SJSA1 (cell line): ENCODE measurements around the gene TESPA1. TPM values are rescaled to one million over a fixed set of nuclear protein-coding genes. Genes with fewer than 3 reads are reported as not detected.

ENCODE experiments used
- DNase-seq, 2 experiments: peaks; one replicate each; pipeline ENCODE4 v3.0.0-alpha.2; 2015 to 2020; ENCODE audit warnings: low spot score in 2 of 2, low read depth in 1 of 2
- H3K27ac ChIP-seq: fragments of 250-450 bp; sonication (Bioruptor Pico); 2 replicates; pipeline ENCODE4 v1.5.1; 2020; ENCODE audit warnings: mild to moderate bottlenecking, moderate library complexity
- H3K27me3 ChIP-seq: fragments of 250-450 bp; sonication (Bioruptor Pico); replicated peaks from 2 replicates; pipeline ENCODE4 v1.5.1; 2020; ENCODE audit warnings: mild to moderate bottlenecking, moderate library complexity
- H3K36me3 ChIP-seq: fragments of 250-450 bp; sonication (Bioruptor Pico); 2 replicates; pipeline ENCODE4 v1.5.1; 2020; ENCODE audit warnings: mild to moderate bottlenecking
- H3K4me1 ChIP-seq: fragments of 250-450 bp; sonication (Bioruptor Pico); replicated peaks from 2 replicates; pipeline ENCODE4 v1.6.1; 2021; ENCODE audit warnings: mild to moderate bottlenecking
- H3K4me3 ChIP-seq: fragments of 250-450 bp; sonication (Bioruptor Pico); 2 replicates; pipeline ENCODE4 v1.5.1; 2020; ENCODE audit warnings: mild to moderate bottlenecking
- H3K9me3 ChIP-seq: fragments of 250-450 bp; sonication (Bioruptor Pico); replicated peaks from 2 replicates; pipeline ENCODE4 v1.5.1; 2020; ENCODE audit warnings: mild to moderate bottlenecking
- total RNA-seq: library from RNA; depleted of rRNA; stranded (reverse); fragments of >200 nt; shearing (Covaris generic); gene quantifications from 2 replicates; pipeline ENCODE4 v1.2.3, GENCODE V29; 2014; rRNA removed

Gene TESPA1, protein sequence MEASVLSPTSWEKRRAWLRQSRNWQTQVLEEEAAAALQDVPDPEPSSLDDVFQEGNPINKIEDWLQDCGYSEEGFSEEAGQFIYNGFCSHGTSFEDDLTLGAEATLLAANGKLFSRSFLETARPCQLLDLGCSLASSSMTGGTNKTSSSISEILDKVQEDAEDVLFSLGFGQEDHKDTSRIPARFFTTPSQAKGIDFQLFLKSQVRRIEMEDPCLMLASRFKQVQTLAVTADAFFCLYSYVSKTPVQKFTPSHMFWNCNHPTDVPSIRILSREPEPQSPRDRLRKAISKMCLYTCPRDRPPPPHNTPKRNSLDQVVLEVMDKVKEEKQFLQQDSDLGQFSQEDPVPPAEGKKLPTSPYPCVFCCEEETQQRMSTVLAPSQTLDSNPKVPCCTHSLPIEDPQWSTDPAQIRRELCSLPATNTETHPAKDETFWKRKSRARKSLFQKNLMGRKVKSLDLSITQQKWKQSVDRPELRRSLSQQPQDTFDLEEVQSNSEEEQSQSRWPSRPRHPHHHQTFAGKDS
- 0.05 TPM in 1 of 2 replicates, not detected in the other for total RNA-seq

DNA sequence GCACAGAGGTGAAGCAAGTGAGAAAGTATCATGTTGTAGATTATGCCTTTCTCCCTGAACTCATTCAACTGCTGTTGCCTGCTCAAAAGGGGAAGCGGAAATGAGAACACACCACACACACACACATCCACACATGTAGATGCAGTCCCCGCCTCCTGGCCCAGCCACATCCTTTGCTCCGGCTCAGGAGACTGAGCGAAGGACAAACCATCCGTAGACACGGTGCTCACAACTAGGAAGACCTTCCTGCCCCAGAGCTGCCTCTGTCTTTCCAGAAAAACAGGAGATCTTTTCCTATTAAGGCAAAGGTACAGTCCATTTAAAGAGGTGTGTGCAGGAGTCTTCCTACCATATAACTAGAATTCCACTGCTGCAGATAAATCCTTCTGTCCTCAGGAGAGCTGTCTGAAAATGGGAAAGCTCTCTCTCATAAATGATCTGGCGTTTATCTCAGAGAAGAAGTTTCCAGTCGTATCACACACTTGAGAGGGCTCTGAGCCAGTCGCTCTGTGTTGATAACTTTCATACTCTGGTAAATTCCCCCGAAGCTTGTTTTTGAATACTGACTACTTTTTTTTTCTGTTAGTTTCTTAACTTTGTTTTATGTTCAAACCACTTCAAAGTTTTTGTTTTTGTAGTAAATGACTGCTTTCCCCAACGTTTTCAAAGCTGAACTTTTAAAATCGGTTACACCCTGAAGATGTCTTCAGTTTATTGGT is at the start of gene TESPA1:
Gene TESPA1 (minus strand): TSS at position 105 of the 719 bp plus-strand sequence. CDS start 10,200 bp downstream, outside the sequence.
- peaks cover 7% of the 10 kb centered on the region; the same call in 1 of the 2 replicates for H3K27me3 ChIP-seq
- no peaks in the 10 kb centered on the region for H3K36me3 ChIP-seq
- H3K4me3 ChIP-seq: no peak within 1 kb of the TSS
- no peak for DNase-seq
- no peak within 1 kb of the TSS for H3K27ac ChIP-seq
- H3K4me1 ChIP-seq: no peaks in the 10 kb centered on the region
- no peaks in the 10 kb centered on the region for H3K9me3 ChIP-seq

DNA sequence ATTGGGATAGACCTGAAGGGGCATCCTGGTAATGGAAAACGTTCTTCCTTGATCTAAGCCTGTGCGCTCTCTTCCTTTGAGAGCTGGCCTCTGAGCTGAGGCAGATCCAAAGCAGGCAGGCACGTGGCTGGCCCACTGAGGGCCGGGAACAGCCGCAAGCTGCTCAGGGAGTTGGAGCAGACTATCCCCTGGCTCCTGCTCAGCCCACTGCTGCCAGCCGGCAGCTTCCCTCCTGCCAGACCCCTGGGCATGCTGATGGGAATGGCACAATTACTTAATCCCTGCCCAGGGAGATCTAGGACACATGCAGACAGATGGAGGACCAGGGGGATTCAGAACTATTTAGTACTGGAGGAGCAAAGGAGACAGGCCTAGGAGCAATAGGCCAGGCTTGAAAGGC is 49.7 kb upstream of the TESPA1 start:
- H3K9me3 ChIP-seq: no peaks in the 10 kb centered on the region
- no peak for DNase-seq
- no peak overlapping the region for H3K4me3 ChIP-seq
- H3K36me3 ChIP-seq: no peaks in the 10 kb centered on the region
- H3K27me3 ChIP-seq: peaks cover 27% of the 10 kb centered on the region
- H3K4me1 ChIP-seq: no peaks in the 10 kb centered on the region
- H3K27ac ChIP-seq: no peak overlapping the region

DNA sequence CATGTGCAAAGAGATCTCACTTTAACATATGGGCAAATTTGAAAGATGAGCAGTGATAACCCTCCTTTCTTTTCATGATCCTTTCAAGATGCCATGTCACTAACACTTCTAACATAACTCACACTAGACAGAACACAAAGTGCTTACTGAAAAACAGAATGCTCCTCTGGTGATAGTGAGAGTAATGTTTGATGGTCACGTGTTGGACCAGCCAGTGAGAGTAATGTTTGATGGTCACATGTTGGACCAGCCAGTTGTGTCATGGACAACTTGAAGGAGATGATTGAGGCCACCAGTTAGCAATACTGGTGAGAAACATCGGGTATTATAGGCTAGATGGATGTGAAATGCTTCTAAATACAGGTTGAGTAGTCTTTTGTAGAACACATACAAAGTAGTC is 40.9 kb upstream of the TESPA1 start:
- no peak for DNase-seq
- H3K27me3 ChIP-seq: 0 out of 2 replicates have a peak, but pooled peaks cover 4% of the 10 kb centered on the region
- H3K4me3 ChIP-seq: no peak overlapping the region
- no peaks in the 10 kb centered on the region for H3K4me1 ChIP-seq
- H3K27ac ChIP-seq: no peak overlapping the region
- H3K9me3 ChIP-seq: no peaks in the 10 kb centered on the region
- no peaks in the 10 kb centered on the region for H3K36me3 ChIP-seq

DNA sequence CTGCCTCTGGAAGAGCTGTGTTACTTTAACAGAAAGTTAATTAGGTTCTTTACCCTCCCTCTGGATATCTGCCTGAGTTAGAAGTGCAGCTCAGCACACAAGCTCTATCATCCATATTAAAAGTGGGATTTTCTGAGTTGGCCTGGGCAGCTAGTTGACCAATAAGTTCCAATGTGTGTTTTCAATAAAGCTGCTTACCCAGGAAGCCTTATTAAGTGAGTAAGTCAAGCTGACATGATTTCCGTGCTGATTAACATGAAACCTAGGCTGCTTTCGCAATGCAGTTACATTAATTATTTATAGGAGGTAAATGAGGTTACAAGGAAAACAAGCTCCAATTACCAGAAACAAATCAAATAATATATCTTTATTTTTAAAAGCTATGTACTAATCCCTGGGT is 40.0 kb upstream of the TESPA1 start:
- Histone ChIP-seq H3K27ac (no peak overlapping the region), H3K36me3 (no peaks in the 10 kb centered on the region), H3K4me1 (no peaks in the 10 kb centered on the region), H3K4me3 (no peak overlapping the region), H3K9me3 (no peaks in the 10 kb centered on the region), H3K27me3 (no peaks in the 10 kb centered on the region; the same call in 1 of the 2 replicates)
- DNase-seq: no peak

- no peaks in the 10 kb centered on the region for H3K4me1 ChIP-seq
These were observed 35.2 kb upstream of the TESPA1 start, which contains the start of gene NEUROD4 for GRCh38 chr12:55019784-55020183. Gene NEUROD4, plus strand, starts transcription at chr12:55019974. Its CDS starts 6,466 bp downstream, at chr12:55026440.

GRCh38 chr12:55017416-55017925 is 32.9 kb upstream of the TESPA1 start:
- Histone ChIP-seq H3K27me3 (no peaks in the 10 kb centered on the region; the same call in 1 of the 2 replicates), H3K9me3 (no peaks in the 10 kb centered on the region), H3K27ac (no peak overlapping the region), H3K36me3 (no peaks in the 10 kb centered on the region), H3K4me1 (no peaks in the 10 kb centered on the region), H3K4me3 (no peak overlapping the region)
- no peak for DNase-seq

More at GRCh38 chr12:55019784-55020183, 35.2 kb upstream of the TESPA1 start, which contains the start of gene NEUROD4:
- H3K4me3 ChIP-seq: no peak within 1 kb of the TSS
- no peak within 1 kb of the TSS for H3K27ac ChIP-seq
- no peaks in the 10 kb centered on the region; the same call in 1 of the 2 replicates for H3K27me3 ChIP-seq
- no peaks in the 10 kb centered on the region for H3K9me3 ChIP-seq
- H3K36me3 ChIP-seq: no peaks in the 10 kb centered on the region
- DNase-seq: peak; percentile 24 to 44

- H3K4me3 ChIP-seq: no peak overlapping the region
- H3K9me3 ChIP-seq: no peaks in the 10 kb centered on the region
- DNase-seq: no peak
- 0 out of 2 replicates have a peak, but pooled peaks cover 6% of the 10 kb centered on the region for H3K27me3 ChIP-seq
- no peaks in the 10 kb centered on the region for H3K4me1 ChIP-seq
- no peaks in the 10 kb centered on the region for H3K36me3 ChIP-seq
- no peak overlapping the region for H3K27ac ChIP-seq
These were observed 24.5 kb upstream of the TESPA1 start for GRCh38 chr12:55008944-55009585.

- H3K9me3 ChIP-seq: no peaks in the 10 kb centered on the region
- no peak overlapping the region for H3K27ac ChIP-seq
- H3K36me3 ChIP-seq: no peaks in the 10 kb centered on the region
- no peak overlapping the region for H3K4me3 ChIP-seq
- H3K27me3 ChIP-seq: peaks cover 16% of the 10 kb centered on the region
- no peaks in the 10 kb centered on the region for H3K4me1 ChIP-seq
- DNase-seq: no peak
These were observed 17.8 kb upstream of the TESPA1 start for GRCh38 chr12:55002355-55002754.

DNA sequence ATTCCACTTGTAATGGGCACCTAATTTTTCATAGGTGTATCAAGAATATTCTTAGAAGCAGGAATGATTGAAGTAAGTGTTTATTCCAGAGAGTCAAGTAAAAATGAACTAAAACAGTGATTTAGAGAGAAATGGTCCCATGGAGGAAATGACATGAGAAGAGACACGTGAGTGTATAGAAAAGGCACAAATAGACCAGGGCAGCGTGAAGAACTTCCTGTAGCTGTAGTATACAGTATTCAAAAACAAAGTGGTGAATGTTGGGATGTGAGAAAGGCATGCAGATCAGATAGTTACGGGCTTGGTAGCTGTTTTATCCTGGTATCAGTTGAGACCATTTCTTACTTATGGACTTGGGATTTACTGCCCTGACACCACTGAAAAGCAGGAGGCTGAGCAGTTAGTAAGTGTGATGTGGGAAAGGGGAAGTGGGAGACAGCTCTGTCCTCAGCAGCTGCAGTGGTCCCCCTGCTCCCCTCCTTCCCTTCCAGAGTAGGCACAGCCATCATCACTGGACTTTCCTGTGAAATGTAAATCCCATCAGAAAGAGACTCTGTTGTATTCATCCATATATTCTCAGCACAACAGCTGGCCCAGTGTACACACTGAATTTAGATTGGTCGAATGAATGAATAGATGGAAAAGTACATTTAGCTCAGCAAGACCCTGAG is 16.8 kb upstream of the TESPA1 start:
- Histone ChIP-seq H3K9me3 (no peaks in the 10 kb centered on the region), H3K4me1 (no peaks in the 10 kb centered on the region), H3K36me3 (no peaks in the 10 kb centered on the region), H3K27me3 (peaks cover 18% of the 10 kb centered on the region), H3K27ac (no peak overlapping the region), H3K4me3 (no peak overlapping the region)
- DNase-seq: no peak

GRCh38 chr12:54998958-54999510 is 14.5 kb upstream of the TESPA1 start:
- H3K4me3 ChIP-seq: no peak overlapping the region
- H3K27me3 ChIP-seq: peaks cover 15% of the 10 kb centered on the region
- no peak for DNase-seq
- no peaks in the 10 kb centered on the region for H3K4me1 ChIP-seq
- no peaks in the 10 kb centered on the region for H3K36me3 ChIP-seq
- no peak overlapping the region for H3K27ac ChIP-seq
- no peaks in the 10 kb centered on the region for H3K9me3 ChIP-seq

DNA sequence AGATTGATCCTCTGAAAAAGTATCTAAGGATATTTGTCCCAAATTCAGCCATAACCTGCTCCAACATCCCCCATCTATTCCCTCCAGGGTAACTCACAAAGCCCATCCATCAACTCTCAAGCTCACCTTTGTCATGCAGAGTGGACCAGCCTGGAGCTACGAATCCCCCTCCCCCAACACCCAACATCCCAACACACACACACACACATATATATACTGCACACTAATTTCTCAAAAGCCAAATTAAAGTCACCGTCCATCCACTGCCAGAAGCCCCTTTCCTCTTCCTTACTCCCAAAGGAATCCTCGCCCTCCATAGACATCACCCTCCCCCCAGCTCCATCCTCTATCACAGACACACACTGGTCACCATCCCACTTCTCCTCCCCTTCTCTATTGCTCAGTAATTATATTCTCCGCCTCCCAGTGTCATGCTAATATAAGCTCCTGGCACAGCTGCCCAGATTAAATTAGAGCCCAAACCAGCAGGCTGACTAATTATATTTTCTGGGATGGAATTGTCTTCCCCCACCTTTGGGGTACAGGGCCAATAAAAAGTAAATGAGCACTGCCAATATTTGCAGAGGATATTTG is 13.5 kb upstream of the TESPA1 start:
- no peak for DNase-seq
- Histone ChIP-seq H3K36me3 (no peaks in the 10 kb centered on the region), H3K9me3 (no peaks in the 10 kb centered on the region), H3K4me1 (no peaks in the 10 kb centered on the region), H3K27ac (no peak overlapping the region), H3K27me3 (peaks cover 9% of the 10 kb centered on the region), H3K4me3 (no peak overlapping the region)

DNA sequence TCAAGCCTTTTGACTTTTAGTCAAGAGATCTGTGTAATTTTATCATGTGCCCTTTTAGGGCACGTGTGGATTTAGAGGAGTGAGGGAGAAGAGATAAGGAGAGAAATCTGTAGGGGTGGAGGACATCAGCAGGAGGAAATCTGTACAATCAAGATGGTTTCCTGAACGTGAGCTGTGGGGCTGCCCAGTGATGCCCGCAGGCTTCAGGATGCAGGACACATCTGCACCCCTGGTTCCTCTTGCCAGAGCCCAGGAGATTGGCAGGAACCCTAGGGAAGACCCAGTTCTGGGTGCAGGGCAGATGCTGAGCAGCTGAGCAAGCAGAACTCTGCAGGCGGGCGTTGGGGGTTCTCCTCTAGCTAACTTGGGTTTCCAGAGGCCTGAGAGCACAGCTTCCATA is 11.6 kb upstream of the TESPA1 start:
- H3K27ac ChIP-seq: no peak overlapping the region
- no peak for DNase-seq
- no peaks in the 10 kb centered on the region for H3K36me3 ChIP-seq
- H3K9me3 ChIP-seq: no peaks in the 10 kb centered on the region
- no peaks in the 10 kb centered on the region for H3K4me1 ChIP-seq
- H3K4me3 ChIP-seq: no peak overlapping the region
- peaks cover 7% of the 10 kb centered on the region; the same call in 1 of the 2 replicates for H3K27me3 ChIP-seq
